CD4-positive, alpha-beta T cell treated with Interleukin-6 at 100 ng/mL for 8 hours (primary cell): ENCODE data around the gene NRL.

Source experiments
- DNase-seq: peaks from one replicate; pipeline ENCODE4 v3.0.0-alpha.2; 2020; ENCODE audit warnings: mixed read lengths, low spot score

Gene NRL

DNA sequence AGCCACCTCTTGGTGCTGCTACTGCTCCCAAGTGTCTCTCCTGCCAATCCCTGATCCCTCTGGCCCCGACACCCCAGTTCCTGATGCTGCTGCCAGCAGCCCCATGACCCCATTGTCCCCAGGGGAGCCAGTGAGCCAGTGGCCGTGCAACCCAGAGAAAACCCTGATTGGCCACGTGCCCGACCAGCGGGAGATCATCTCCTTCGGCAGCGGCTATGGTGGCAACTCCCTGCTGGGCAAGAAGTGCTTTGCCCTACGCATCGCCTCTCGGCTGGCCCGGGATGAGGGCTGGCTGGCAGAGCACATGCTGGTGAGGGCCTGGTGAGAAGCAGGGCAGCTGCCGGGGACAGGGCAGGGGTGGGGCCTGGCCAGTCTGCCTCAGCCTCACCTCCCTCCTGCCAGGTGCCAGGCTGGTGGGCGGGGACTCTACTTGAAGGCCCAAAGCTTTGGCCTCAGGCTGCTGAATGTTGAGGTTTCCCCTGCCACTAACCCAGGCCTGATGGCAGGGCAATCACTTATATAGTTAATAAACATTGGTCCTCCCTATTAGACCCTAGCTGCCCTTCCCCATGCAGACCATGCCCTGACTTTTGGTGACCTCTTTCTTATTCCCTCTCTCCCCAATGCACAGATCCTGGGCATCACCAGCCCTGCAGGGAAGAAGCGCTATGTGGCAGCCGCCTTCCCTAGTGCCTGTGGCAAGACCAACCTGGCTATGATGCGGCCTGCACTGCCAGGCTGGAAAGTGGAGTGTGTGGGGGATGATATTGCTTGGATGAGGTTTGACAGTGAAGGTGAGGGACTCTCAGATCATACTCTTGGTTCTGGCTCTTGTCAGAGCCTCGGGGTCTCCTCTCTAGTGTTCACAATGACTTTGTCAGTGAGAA lies 15.6 kb downstream of the NRL start:
- DNase-seq = no peak

DNA sequence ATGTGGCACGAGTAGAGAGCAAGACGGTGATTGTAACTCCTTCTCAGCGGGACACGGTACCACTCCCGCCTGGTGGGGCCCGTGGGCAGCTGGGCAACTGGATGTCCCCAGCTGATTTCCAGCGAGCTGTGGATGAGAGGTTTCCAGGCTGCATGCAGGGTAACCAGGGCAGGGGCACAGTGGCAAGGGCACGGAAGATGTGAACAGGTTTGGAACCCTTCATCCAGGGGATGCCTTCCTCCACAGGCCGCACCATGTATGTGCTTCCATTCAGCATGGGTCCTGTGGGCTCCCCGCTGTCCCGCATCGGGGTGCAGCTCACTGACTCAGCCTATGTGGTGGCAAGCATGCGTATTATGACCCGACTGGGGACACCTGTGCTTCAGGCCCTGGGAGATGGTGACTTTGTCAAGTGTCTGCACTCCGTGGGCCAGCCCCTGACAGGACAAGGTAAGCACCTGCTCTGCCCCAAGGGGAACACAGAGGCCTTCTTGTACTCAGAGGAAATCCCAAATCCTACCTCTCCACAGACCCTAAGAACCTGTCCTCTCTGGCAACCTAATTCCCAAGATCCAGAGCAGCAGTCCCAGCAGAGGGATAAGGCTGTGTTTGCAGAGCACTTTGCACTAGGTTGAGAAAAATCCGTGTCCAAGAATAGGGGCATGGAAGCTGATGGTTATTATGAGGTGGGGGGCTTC lies 16.4 kb downstream of the NRL start:
- DNase-seq = no peak

DNA sequence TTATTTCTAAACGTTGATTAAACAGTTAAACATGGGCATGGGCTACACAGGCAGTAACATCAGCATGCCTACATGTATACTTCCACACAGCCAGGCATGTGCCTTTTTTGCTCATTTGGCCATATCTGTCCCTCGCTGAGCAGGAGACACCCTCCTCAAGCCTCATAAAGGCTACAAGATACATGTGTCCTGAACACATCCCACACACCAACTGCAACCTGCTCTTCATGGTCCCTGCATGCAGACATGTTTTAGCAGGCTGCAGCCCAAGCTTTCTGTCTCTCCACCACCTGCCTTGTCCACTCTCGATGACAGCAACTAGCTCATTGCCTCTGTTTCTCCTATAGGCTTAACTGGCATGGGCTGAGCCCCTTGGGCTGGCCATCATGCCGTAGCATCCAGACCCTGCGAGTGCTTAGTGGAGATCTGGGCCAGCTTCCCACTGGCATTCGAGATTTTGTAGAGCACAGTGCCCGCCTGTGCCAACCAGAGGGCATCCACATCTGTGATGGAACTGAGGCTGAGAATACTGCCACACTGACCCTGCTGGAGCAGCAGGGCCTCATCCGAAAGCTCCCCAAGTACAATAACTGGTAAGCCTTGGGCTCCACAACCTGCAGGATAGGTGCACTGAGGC lies 18.1 kb downstream of the NRL start:
- DNase-seq = no peak

DNA sequence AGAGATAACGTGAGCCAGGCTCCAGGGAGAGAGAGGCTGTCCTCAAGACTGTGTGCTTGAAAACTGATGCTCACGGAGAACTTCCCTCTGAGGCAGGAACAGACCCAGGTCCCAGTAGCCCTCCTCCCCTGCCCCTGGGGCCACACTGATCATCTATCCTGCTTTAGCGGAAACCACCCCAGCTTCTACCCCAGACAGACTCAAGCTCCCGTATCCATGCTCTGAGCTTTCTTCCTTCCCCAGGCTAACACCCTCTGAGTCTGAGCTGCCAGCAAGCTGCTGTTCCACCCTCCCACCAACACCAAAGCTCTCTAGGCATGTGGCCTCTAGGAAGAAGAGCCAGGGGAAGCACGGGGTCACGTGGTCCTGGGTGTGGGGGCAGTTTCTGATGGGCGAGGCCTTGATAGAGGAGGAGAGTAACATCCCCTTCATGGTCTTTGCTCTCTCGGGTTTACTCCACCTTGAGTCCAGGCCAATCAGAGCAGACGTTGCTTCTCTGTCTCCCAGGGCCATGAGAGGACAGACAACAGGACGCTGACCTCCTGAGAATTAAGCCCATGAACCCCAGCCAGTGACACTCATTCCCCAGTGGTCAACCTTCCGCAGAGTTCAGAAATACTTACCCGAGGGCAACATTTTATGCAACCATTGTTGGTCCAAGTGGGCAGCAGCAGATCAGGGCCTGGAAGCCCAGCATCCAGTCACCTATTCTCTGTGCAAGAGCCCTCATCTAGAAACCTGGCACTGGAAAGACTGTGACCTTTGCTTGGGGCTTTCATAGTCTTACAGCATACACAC lies 19.3 kb downstream of the NRL start:
- DNase-seq = peak; percentile 20

DNA sequence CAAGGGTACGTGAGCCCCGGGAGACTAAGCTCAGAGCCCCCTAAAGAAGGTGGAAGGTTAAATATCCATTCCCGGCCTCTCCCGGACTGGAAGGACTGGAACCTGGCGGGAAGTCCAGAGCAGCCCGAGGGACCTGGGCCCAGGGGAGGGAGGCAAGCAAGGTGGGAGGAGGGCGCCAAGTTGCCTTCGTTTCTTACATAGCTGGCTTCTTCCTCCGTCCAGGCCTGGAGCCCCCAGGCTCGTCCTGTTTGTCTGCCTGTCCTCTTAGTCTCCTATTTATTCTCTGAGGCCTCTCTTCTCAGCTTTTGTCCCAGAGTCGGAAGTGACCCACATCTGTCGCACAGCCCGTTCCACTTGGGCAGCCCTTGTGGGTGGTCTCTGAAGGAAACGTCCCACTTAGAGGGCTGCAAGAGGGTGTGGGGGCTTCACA lies 19.9 kb downstream of the NRL start:
- no peak for DNase-seq

DNA sequence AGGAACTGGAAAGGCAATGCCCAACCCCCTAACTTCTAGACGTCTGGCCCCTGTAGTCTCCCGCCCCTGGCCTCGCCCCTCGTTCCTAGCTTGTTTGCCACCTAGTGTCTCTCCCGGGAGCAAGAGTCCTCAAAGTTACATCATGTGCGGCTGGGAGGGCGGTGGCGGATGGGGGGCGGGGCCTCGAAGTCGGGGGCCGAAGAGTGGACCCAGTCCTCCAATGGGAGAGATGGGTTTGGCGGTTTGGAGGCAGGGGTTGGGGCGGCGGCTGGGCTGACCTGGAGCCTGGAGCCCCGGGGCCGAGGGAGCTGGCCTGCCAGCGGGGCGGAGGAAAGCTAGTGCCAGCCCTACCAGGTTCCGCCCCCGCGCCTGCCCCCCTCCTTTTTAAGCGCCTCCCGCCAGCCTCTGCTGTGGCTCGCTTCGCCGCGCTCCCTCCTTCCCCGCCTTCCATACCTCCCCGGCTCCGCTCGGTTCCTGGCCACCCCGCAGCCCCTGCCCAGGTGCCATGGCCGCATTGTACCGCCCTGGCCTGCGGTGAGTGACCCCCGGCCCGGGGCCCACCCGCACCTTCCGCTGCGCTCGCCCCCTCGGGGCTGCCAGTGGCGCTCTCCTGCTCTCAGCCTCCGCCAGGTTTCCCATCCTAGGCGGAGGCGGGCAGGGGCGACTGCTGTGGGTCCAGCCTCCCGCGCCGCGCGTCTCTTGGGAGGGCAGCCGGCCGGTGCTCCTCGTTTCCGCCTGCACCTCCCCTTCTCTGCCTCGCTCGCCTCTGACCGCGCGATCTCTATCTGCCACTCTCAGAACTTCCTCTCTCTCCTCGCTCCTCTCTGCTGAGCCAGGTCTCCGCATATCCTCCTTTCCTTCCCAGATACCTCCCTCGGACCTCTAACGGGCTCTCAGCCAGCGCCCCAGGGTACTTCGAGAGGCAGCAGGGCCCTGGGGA lies 20.6 kb downstream of the NRL start, which contains the start of gene PCK2:
PCK2 (plus strand) TSS at position 411 of the 940 bp plus-strand sequence; CDS start at position 506, 95 bp downstream.
- DNase-seq = peak; percentile 66

DNA sequence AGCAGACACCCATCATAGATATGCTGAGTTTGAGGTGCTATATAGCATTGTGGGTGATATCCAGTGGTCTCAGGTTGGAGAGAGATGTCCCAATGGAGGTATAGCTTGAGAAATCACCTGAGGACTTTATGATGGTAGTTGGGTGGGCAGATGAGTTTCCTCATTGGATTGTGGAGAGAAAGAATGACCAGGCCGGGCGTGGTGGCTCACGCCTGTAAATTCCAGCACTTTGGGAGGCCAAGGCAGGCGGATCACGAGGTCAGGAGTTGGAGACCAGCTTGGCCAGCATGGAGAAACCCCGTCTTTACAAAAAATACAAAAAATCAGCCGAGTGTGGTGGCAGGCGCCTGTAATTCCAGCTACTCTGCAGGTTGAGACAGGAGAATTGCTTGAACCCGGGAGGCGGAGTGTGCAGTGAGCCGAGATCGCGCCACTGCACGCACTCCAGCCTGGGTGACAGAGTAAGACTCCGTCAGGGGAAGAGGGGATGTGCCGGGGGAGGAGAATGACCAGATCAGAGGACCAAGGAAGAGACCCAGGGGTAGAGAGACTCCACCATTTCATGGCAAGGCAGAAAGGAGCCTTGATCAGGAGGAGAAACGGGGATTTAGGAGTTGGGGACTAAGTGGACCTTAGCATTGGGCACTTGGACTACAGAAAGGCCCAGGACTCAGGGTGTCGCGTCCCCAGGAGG lies 21.4 kb downstream of the NRL start:
- DNase-seq = no peak

DNA sequence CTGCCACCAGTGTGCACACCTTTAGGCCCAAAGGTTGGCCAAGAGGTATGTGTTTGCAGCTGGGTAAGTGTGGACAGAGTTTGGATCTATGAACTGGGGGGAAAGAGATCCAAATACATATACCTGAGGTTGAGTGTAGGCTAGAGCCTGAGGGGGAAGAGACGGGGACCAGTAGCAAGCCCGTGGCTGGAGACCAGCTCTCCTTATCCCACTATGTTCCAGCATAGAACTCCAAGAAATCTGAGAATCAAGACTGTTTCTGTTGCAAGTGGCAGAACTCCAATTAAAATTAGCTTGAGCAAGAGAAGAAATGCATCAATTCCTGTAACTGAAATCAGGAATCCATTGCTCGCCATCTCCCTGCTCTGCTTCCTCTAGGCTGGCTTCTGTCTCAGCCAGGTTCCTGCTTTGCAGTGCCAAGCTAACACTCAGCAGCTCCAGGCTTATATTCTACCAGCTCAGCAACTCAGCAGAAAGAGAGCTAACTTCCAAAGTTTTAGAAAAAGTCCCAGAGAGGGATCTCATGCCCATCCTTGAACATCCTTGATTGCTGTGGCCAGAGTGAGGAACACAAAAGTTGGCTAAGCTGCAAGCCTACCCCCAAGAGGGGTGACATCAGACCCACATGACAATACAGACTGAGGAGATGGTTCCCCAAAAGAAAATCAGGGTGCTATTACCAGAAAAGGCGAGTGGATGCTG lies 22.1 kb downstream of the NRL start:
- DNase-seq = no peak

DNA sequence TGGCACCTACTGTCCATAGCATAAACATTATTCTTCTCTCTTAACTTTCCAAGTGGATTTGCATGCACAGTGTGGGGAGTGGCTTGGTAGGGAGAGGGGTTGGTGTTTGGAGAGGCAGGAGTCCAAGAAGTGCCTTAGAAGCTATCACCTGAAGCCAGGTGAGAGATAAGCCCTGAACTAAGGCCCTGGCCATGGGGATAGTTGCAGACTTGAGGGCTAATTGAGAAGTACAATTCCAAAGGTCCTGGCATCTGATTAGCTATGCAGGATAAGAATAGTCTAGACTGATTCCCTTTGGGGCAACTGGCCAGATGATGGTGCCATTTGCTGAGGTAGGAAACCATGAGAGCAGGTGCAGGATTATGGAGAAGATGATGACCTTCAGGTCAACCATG lies 22.6 kb downstream of the NRL start:
- no peak for DNase-seq

DNA sequence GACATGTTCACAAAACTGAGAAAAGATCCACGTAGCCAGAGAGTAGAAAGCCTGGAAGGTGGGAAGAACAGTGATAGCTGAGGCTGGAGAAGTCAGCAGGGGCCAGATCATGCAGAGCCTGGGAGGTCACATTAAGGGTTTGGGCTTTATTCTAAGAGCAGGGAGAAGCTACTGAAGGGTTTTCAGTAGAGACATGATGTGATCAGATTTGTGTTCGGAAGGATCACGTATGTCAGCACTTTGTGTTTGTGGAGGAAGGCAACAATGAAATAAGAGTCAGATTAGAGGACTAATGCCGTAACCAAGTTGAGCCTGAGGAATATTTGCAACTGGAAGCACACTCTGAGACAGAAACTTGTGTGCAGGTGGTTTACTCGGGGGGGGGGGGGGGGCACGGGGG lies 24.9 kb downstream of the NRL start:
- DNase-seq = no peak

DNA sequence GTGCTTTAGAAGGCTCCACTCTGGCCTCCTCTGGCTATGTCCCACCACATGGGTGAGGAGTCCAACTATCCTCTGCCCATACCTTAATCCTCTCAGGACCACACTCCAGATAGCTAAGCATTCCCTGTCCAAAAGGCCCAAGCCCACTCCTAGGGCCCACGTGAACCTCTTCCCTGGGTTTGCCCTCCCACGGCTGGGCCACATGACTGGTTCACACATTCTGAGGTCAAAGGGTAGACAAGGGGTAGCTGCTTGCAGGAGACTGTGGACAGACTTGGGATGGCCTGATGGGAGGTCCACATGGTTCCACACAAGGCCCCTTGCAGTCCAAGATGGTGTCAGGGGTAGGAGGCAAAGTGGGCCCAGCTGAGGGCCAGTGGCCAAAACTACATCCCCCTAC lies 26.7 kb downstream of the NRL start:
- DNase-seq = no peak

DNA sequence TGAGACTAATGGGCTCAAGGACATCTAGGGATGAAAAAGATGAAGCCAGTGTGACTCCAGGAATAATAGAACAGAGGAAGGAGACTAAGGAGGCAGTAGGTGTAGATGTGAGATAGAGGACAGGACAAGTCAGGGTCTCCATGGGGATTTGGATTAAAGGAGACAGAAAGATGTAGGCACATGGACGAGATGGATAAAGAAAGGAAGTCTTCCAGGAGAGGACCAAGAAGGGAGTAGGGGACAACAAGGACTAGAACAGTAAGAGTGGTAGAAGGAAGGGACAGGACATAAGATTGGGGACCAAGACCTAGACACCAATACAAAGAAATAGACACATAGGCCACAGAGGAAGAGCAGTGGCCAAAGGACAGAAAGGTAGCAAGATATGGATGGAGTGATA lies 27.7 kb downstream of the NRL start:
- DNase-seq = no peak

DNA sequence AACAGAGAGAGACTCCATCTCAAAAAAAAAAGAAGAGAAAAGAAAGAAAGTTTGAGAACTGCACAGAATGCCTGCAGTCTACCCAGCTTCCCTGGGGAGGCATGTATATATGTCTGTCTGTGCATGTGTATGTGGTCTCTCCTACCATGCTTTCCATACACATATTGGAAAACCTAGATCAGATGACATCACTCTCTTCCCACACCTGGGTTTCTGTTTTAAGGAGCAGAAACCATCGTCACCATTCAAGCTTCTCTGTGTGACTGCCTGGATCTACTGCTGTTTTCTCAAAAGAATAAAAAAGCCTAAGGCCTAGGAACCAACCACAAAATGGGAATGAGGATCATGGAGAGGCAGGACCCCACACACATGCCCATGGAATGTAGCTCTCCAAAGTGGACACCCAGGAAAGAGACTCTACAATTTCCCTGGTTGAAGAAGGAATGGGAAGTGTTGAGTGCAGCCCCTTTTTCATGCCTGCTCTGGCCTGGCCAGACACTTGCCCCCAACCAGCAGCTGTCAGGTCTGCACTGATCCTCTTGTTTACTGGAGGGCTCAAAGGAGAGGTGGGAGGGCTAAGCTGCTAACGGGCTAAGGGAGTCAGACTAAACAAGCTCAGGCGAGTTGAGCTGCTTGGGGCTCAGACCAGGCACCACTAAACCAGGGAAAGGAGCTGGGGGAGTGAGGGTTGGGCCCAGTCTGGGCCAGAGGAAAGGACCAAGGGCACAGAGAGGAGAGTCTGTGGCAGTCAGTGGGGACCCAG lies 28.4 kb downstream of the NRL start:
- DNase-seq = no peak

DNA sequence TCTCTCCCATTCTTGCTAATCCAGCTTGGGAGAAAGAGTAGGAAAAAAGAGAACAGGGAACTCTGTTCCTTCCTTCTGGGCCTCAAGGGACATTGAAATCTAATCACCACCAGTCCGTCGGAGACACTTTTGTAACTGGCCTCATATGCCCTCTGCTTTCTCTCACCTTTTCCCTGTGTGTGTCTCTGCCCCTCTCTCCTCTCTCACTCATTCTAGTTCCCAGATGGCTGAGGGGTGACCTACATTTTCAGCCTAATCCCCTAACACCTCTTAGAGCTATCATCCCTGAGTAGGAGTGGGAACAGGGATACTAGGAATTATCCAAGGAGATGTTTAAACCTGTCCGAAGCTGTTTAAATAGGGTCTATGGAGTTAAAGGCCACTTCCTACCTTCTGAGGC lies 29.5 kb downstream of the NRL start:
- DNase-seq = no peak

DNA sequence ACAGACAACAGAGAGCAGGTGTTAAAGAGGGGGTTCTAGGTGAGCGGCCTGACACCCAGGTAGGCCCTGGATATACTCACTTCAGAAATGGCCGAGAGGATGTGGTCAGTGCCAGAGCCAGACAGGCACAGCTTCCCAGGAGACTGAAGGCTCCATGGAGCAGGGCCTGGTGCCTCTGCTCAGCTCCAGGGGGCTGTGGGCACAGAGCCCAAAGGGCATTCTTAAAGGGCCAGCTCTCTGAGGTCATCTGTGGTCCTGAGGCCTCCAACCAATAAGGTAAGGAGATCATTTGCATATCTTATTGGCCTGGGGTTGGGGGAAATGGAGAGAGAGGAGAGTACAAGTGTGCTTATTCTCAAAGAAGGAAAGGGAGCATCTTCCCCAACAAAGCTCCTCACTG lies 30.3 kb downstream of the NRL start:
- no peak for DNase-seq

DNA sequence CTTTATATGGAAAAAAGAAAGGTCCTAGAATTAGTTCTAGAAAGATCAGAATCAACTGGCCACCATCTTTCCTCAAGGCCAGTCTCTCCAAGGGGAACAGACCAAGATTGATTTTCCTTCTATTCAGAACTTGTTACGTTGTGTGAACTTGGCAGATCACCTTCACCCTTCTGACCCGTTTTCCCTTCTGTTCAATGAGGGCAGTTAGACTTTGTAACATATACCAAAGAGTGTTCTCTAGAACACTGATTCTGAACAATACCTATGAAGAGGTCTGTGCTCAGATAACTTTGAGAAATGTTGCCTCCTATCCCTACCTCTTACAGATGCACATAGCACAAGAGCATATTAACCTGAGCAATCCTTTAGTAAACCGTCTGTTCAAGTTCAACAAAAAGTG lies 31.3 kb downstream of the NRL start:
- DNase-seq = no peak

DNA sequence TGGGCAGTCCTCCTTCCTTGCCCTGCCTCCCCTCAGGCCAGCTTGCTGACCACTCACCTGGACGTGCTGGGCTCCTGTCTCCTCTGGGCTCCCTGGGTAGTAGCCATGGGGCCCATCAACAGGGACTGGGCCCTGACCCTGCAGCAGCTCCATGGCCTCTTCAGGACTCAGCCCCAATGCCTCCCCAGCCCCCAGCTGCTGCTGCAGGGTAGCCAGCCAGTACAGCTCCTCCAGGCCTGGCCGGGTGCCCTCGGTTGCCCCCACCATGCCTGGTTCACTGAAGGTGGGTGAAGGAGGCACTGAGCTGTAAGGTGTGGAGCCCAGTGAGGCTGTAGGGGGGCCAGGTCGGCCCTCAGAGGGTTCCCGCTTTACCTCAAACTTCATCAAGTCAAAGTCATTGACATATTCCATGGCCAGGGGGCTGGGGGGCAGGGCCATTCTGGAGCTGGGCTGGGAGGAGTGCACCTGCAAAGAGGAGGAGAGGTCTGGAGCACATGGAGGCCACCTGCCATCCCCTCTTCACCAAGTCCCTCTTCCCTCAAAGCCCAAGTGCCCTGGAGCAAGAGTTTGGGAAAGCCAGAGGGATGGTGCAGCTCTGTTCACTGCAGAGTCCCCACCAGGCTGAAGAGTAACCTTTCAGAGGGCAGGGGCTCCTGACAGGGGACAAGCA lies 32.2 kb downstream of the NRL start:
- DNase-seq = no peak

DNA sequence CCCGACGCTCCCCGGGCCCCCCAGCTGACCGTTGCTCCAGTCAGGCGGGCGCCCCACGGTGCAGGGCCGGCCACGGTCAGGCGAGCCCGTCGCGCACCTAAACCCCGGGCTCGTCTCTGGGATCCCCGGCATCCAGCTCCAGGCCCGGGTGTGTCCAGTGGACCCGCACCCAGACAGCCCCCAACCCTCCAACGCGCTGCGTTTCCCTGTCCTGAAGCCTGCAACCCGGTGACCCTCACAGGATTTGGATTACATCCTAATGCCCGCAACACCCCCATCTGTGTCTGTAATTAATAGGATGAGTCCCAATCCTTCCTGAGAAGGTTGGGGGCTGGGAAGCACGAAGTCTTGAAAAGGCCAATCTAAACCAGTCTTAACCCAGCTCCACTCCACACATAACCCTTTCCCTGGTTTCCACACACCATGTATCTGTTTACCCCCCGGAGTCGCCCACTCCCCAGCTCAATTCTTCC lies 33.0 kb downstream of the NRL start:
- no peak for DNase-seq
